ENCODE data around the gene ABCC8.

The ABCC8 gene

DNA sequence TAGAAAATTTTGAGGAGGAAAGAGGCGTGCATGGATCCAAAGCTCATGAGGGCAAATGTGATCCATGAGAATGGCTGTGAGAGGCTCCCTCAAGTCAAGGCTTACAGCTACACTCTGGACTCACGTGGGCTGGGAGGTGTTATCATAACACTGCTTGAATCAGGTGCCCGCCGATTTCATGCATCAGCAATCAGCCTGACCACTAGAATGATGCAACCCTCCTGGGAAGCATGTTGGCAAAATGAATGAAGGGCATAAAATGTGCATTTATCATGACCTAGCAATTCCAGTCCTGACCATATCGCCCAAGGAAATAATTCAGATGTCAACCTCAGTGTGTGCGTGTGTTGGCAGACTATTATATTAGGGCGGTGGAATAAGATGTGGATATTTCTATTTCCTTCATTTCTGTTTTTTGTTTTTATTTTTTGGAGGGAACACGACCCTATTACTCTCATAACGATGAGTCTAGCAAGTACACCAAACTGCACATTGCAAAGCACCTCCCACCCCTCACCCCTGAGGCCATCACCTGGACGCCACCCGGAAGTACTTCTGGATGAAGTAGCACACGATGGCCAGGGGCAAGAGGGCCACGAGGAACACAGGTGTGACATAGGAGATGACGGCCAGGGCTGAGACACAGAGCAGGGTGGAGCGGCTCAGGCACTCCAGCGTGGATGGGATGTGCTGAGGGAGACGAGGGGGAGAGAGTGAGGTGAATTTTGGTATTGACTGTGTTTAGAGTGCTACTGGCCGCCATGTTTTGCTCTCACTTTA is 72.5 kb downstream of the ABCC8 start (continued):
- no peak for TF ChIP-seq ZNF140 (tag by site-specific recombination; IDR thresholded peaks at IDR 0.05)
- TF ChIP-seq EGR2 (tag by site-specific recombination; IDR thresholded peaks at IDR 0.05; ENCODE audit: low read depth), result no peak
- no peak for TF ChIP-seq TRIM28 (IDR thresholded peaks at IDR 0.05; ENCODE audit: borderline replicate concordance, low read length)
- TF ChIP-seq ZNF501 (tag by site-specific recombination; IDR thresholded peaks at IDR 0.05), result no peak
- TF ChIP-seq ZNF112 (tag by site-specific recombination; IDR thresholded peaks at IDR 0.05), result no peak
- peak; percentile 25; the same call in 1 of the 2 replicates for TF ChIP-seq GFI1B (tag by site-specific recombination; IDR thresholded peaks at IDR 0.05)
- no peak for TF ChIP-seq RBAK (tag by site-specific recombination; IDR thresholded peaks at IDR 0.05)
- TF ChIP-seq ZNF2 (tag by site-specific recombination; IDR thresholded peaks at IDR 0.05), result no peak
- TF ChIP-seq ZNF24 (tag by site-specific recombination; IDR thresholded peaks at IDR 0.05), result peak; percentile 47; the same call in 1 of the 2 replicates
- TF ChIP-seq ZNF548 (tag by site-specific recombination; IDR thresholded peaks at IDR 0.05), result no peak
- no peak for TF ChIP-seq ZNF549 (tag by site-specific recombination; IDR thresholded peaks at IDR 0.05)
- no peak for TF ChIP-seq ZNF544 (tag by site-specific recombination; IDR thresholded peaks at IDR 0.05)
- TF ChIP-seq, protein P1, sequence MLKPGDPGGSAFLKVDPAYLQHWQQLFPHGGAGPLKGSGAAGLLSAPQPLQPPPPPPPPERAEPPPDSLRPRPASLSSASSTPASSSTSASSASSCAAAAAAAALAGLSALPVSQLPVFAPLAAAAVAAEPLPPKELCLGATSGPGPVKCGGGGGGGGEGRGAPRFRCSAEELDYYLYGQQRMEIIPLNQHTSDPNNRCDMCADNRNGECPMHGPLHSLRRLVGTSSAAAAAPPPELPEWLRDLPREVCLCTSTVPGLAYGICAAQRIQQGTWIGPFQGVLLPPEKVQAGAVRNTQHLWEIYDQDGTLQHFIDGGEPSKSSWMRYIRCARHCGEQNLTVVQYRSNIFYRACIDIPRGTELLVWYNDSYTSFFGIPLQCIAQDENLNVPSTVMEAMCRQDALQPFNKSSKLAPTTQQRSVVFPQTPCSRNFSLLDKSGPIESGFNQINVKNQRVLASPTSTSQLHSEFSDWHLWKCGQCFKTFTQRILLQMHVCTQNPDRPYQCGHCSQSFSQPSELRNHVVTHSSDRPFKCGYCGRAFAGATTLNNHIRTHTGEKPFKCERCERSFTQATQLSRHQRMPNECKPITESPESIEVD (tag by site-specific recombination; IDR thresholded peaks at IDR 0.05), result no peak
- TF ChIP-seq ZNF174 (tag by site-specific recombination; IDR thresholded peaks at IDR 0.05), result no peak
- no peak for TF ChIP-seq YY1 (tag by site-specific recombination; IDR thresholded peaks at IDR 0.05)
- TF ChIP-seq, protein P2, sequence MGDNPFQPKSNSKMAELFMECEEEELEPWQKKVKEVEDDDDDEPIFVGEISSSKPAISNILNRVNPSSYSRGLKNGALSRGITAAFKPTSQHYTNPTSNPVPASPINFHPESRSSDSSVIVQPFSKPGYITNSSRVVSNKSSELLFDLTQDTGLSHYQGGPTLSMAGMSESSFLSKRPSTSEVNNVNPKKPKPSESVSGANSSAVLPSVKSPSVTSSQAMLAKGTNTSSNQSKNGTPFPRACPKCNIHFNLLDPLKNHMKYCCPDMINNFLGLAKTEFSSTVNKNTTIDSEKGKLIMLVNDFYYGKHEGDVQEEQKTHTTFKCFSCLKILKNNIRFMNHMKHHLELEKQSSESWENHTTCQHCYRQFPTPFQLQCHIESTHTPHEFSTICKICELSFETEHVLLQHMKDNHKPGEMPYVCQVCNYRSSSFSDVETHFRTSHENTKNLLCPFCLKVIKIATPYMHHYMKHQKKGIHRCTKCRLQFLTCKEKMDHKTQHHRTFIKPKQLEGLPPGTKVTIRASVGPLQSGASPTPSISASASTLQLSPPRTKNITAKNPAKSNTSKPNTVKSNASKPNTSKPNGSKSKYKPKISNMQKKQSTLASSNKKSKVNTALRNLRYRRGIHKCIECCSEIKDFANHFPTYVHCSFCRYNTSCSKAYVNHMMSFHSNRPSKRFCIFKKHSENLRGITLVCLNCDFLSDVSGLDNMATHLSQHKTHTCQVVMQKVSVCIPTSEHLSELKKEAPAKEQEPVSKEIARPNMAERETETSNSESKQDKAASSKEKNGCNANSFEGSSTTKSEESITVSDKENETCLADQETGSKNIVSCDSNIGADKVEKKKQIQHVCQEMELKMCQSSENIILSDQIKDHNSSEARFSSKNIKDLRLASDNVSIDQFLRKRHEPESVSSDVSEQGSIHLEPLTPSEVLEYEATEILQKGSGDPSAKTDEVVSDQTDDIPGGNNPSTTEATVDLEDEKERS (tag by site-specific recombination; IDR thresholded peaks at IDR 0.05), result no peak
- TF ChIP-seq GLIS1 (tag by site-specific recombination; IDR thresholded peaks at IDR 0.05), result no peak
- TF ChIP-seq, protein P3, sequence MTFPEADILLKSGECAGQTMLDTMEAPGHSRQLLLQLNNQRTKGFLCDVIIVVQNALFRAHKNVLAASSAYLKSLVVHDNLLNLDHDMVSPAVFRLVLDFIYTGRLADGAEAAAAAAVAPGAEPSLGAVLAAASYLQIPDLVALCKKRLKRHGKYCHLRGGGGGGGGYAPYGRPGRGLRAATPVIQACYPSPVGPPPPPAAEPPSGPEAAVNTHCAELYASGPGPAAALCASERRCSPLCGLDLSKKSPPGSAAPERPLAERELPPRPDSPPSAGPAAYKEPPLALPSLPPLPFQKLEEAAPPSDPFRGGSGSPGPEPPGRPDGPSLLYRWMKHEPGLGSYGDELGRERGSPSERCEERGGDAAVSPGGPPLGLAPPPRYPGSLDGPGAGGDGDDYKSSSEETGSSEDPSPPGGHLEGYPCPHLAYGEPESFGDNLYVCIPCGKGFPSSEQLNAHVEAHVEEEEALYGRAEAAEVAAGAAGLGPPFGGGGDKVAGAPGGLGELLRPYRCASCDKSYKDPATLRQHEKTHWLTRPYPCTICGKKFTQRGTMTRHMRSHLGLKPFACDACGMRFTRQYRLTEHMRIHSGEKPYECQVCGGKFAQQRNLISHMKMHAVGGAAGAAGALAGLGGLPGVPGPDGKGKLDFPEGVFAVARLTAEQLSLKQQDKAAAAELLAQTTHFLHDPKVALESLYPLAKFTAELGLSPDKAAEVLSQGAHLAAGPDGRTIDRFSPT (tag by site-specific recombination; IDR thresholded peaks at IDR 0.05), result no peak
- TF ChIP-seq KLF9 (tag by site-specific recombination; IDR thresholded peaks at IDR 0.05; ENCODE audit: low read depth), result no peak
- TF ChIP-seq, protein P4, sequence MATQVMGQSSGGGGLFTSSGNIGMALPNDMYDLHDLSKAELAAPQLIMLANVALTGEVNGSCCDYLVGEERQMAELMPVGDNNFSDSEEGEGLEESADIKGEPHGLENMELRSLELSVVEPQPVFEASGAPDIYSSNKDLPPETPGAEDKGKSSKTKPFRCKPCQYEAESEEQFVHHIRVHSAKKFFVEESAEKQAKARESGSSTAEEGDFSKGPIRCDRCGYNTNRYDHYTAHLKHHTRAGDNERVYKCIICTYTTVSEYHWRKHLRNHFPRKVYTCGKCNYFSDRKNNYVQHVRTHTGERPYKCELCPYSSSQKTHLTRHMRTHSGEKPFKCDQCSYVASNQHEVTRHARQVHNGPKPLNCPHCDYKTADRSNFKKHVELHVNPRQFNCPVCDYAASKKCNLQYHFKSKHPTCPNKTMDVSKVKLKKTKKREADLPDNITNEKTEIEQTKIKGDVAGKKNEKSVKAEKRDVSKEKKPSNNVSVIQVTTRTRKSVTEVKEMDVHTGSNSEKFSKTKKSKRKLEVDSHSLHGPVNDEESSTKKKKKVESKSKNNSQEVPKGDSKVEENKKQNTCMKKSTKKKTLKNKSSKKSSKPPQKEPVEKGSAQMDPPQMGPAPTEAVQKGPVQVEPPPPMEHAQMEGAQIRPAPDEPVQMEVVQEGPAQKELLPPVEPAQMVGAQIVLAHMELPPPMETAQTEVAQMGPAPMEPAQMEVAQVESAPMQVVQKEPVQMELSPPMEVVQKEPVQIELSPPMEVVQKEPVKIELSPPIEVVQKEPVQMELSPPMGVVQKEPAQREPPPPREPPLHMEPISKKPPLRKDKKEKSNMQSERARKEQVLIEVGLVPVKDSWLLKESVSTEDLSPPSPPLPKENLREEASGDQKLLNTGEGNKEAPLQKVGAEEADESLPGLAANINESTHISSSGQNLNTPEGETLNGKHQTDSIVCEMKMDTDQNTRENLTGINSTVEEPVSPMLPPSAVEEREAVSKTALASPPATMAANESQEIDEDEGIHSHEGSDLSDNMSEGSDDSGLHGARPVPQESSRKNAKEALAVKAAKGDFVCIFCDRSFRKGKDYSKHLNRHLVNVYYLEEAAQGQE (tag by site-specific recombination; IDR thresholded peaks at IDR 0.05), result no peak
- TF ChIP-seq KLF7 (tag by site-specific recombination; IDR thresholded peaks at IDR 0.05; ENCODE audit: borderline replicate concordance), result no peak
- no peak for TF ChIP-seq ZNF223 (tag by site-specific recombination; IDR thresholded peaks at IDR 0.05)
- TF ChIP-seq ZSCAN23 (tag by site-specific recombination; IDR thresholded peaks at IDR 0.05), result no peak
- no peak for TF ChIP-seq ZNF792 (tag by site-specific recombination; IDR thresholded peaks at IDR 0.05)
- TF ChIP-seq, protein P5, sequence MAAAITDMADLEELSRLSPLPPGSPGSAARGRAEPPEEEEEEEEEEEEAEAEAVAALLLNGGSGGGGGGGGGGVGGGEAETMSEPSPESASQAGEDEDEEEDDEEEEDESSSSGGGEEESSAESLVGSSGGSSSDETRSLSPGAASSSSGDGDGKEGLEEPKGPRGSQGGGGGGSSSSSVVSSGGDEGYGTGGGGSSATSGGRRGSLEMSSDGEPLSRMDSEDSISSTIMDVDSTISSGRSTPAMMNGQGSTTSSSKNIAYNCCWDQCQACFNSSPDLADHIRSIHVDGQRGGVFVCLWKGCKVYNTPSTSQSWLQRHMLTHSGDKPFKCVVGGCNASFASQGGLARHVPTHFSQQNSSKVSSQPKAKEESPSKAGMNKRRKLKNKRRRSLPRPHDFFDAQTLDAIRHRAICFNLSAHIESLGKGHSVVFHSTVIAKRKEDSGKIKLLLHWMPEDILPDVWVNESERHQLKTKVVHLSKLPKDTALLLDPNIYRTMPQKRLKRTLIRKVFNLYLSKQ (tag by site-specific recombination; IDR thresholded peaks at IDR 0.05; ENCODE audit: borderline replicate concordance), result no peak
- no peak for TF ChIP-seq ZNF561 (tag by site-specific recombination; IDR thresholded peaks at IDR 0.05; ENCODE audit: borderline replicate concordance)
- no peak for TF ChIP-seq ZNF677 (tag by site-specific recombination; IDR thresholded peaks at IDR 0.05)
- TF ChIP-seq ZNF621 (tag by site-specific recombination; IDR thresholded peaks at IDR 0.05), result no peak
- no peak for TF ChIP-seq ZIC2 (tag by site-specific recombination; IDR thresholded peaks at IDR 0.05)
- TF ChIP-seq ZNF624 (tag by site-specific recombination; IDR thresholded peaks at IDR 0.05), result no peak
